AG04450 (cell line): ENCODE results near the gene AMBRA1. TPM values are rescaled to one million over a fixed set of nuclear protein-coding genes. Genes with fewer than 3 reads are reported as not detected.

ENCODE experiments used
- CTCF ChIA-PET: fragments of 300-600, 350-600 bp; formaldehyde crosslinking; extraction: SDS; loops from one replicate; lab custom pipeline; 2022; ENCODE audit warnings: antibody characterized with exemption, inconsistent platforms; lab: Charles Lee
- POLR2A ChIA-PET: fragments of 350-600 bp; formaldehyde crosslinking; extraction: SDS; loops from one replicate; lab custom pipeline; 2021; ENCODE audit warnings: antibody characterized with exemption, inconsistent platforms; lab: Yijun Ruan, JAX
- DNase-seq: peaks from one replicate; pipeline ENCODE4 v3.0.0-alpha.2; 2011; ENCODE audit warnings: low read depth, low spot score
- H3K27ac ChIP-seq: one replicate; pipeline ENCODE4 v1.5.1; 2012; ENCODE audit warnings: low read depth, low read length, control low read depth
- H3K27me3 ChIP-seq: one replicate; pipeline ENCODE4 v1.6.0; 2012; ENCODE audit warnings: low read length; ENCODE audit not compliant: control insufficient read depth, insufficient read depth
- H3K4me3 ChIP-seq: 2 replicates; pipeline ENCODE4 v1.5.1; 2011; ENCODE audit warnings: mild to moderate bottlenecking, low read depth, low read length, control low read depth
- H3K9me3 ChIP-seq: 2 replicates; pipeline ENCODE4 v1.5.1; 2012; ENCODE audit warnings: low read length; ENCODE audit not compliant: control insufficient read depth, insufficient read depth
- polyA plus RNA-seq: library from polyadenylated mRNA; depleted of rRNA; stranded (reverse); fragments of >200 nt; gene quantifications from 2 replicates; pipeline ENCODE4 v1.2.3, GENCODE V29; 2011
- TF ChIP-seq, protein P1 (sequence below): IDR thresholded peaks from 2 replicates; pipeline ENCODE4 v1.5.1; 2011; ENCODE audit warnings: low read depth, low read length, control low read depth, inconsistent platforms

AMBRA1 gene
- polyA plus RNA-seq, 1 experiment = 12.8 TPM

DNA sequence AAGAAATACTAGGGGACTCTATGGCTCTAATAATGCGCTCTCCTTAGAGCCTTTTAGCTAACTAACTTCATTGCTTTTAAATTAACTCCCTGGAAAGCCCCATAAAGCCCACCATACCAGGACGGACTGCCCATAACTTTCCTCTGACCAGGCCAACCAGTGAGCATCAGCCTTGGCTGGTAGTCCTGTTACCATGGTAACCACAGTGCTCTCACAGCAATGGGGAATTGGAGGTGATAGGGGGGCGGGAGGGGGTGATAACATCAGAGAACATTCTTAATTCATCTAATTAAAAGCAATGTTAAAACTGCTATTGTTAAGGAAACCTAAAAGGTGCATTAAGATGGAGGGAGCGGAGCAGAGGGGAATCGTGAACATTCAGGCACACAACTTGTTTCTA lies 175.1 kb downstream of the AMBRA1 start:
- CTCF ChIA-PET = no interaction called here

DNA sequence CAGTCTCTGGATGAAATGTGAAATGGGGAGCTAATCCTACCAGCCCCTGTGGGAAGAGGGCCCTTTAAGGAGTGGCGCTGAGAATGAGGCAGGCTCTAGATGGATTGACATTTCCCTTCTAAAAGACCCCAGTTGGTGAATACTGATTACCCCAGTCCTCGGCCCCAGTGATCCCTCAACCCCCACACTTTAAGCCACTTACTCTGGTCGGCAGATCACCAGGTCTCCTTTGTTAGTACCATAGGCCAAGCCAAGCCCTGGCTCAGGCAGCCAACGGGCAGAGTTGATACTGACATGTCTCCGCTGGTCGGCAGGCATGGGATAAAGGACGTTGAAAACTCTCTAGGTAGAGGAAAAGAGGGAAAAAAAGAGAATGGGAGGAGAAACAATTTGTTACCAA lies 176.1 kb downstream of the AMBRA1 start:
- ChIA-PET POLR2A (interaction anchor here (1.2 kb wide), 1 partner anchor 15 kb away, joined by 4 read pairs; no protein-coding TSS in a partner anchor), CTCF (no interaction called here)
- no peak for DNase-seq

More for the DNA sequence above, 175.1 kb downstream of the AMBRA1 start:
- TF ChIP-seq, protein P1, sequence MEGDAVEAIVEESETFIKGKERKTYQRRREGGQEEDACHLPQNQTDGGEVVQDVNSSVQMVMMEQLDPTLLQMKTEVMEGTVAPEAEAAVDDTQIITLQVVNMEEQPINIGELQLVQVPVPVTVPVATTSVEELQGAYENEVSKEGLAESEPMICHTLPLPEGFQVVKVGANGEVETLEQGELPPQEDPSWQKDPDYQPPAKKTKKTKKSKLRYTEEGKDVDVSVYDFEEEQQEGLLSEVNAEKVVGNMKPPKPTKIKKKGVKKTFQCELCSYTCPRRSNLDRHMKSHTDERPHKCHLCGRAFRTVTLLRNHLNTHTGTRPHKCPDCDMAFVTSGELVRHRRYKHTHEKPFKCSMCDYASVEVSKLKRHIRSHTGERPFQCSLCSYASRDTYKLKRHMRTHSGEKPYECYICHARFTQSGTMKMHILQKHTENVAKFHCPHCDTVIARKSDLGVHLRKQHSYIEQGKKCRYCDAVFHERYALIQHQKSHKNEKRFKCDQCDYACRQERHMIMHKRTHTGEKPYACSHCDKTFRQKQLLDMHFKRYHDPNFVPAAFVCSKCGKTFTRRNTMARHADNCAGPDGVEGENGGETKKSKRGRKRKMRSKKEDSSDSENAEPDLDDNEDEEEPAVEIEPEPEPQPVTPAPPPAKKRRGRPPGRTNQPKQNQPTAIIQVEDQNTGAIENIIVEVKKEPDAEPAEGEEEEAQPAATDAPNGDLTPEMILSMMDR = no peak
- DNase-seq = no peak
- H3K27ac ChIP-seq = no peak overlapping the region
- POLR2A ChIA-PET = no interaction called here
- no peaks in the 10 kb centered on the region for H3K27me3 ChIP-seq
- no peak overlapping the region for H3K4me3 ChIP-seq
- H3K9me3 ChIP-seq = no peaks in the 10 kb centered on the region

DNA sequence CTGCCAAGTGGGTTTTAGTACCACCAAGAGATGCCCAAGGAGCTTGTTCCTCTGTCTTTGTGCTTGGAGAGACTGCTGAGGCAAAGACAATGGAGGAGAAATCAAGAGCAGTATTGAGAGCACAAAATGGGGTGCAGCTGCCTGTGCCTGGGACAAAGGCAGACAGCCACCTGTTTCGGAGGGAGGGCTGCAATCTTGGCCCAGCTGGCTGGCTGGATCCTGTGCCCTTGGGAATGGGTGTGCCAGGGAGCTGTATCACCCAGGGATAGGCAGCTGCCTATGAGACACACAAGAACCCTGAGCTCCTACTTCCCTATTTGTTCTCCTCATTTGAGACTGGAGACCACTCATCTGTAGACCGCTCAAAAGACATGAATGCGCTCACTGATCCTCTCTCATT lies 178.9 kb downstream of the AMBRA1 start:
- DNase-seq = no peak
- H3K4me3 ChIP-seq = no peak overlapping the region
- CTCF ChIA-PET = no interaction called here
- POLR2A ChIA-PET = no interaction called here
- TF ChIP-seq, protein P1 = no peak
- H3K27ac ChIP-seq = no peak overlapping the region
- no peaks in the 10 kb centered on the region for H3K27me3 ChIP-seq
- no peaks in the 10 kb centered on the region for H3K9me3 ChIP-seq

More for the DNA sequence above, 176.1 kb downstream of the AMBRA1 start:
- TF ChIP-seq, protein P1 = no peak
- no peak overlapping the region for H3K4me3 ChIP-seq
- no peaks in the 10 kb centered on the region for H3K9me3 ChIP-seq
- no peaks in the 10 kb centered on the region for H3K27me3 ChIP-seq
- no peak overlapping the region for H3K27ac ChIP-seq

DNA sequence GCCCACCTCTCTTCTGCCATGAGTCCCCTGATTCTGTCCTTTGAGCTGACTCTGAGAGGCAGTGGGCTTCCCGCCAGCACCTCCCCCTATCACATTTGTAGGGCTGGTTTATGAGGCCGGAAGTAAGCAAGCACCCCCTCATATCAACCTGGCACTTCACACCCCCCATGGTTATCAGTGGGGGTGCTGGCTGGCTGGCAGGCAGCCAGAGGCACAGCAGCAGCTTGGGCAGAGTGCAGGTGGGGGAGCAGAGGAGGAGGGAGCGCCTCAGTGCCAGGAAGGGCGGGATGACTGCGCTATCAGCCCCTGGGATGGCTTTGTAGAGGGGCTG lies 179.4 kb downstream of the AMBRA1 start:
- TF ChIP-seq, protein P1 = no peak
- Histone ChIP-seq H3K9me3 (no peaks in the 10 kb centered on the region), H3K4me3 (no peak overlapping the region), H3K27ac (no peak overlapping the region), H3K27me3 (no peaks in the 10 kb centered on the region)
- ChIA-PET CTCF (no interaction called here), POLR2A (no interaction called here)
- no peak for DNase-seq

DNA sequence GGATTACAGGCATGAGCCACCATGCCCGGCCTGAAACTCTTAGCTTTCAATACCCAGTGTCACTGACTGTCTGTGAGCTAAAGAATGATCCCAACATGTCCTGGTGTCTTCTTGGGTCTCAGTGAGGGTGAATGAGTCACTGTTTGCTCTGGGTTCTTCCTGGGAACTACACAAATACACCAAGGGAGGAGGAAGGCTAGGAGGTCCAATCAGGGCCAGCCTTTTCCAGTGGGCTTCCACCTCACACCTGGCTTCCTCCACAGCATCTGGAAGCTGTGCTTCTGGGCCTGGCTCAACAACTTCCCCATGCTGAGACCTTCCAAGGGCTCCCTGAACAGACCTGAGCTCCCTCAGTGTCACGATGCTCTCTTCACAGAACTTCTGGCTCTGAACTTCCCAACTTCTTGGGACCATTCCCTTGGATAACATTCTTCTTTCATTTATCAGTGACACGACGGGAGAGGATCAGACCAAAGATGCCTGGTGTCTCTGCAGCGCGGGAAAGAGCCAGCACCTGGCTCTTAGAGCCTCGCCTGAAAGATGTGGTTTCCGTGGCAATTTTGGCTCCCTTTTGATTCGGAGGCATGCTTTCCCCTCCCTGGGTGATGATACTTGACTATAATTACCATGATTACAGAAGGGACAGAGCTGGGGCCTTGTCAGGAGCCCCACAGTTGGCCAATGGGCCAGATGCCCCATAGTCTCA lies 179.9 kb downstream of the AMBRA1 start:
- no peak for DNase-seq
- Histone ChIP-seq H3K27me3 (no peaks in the 10 kb centered on the region), H3K9me3 (no peaks in the 10 kb centered on the region), H3K4me3 (no peak overlapping the region), H3K27ac (no peak overlapping the region)
- ChIA-PET CTCF (interaction anchor here (1.0 kb wide), 1 partner anchor 124 kb away, joined by 3 read pairs; no protein-coding TSS in a partner anchor), POLR2A (interaction anchor here (0.9 kb wide), 1 partner anchor 10 kb away, joined by 3 read pairs; no protein-coding TSS in a partner anchor)
- TF ChIP-seq, protein P1 = no peak
